GM10847 (cell line): ENCODE measurements around the gene PIK3C3.

Experiments used
- POLR2A ChIP-seq: IDR thresholded peaks from 2 replicates; pipeline ENCODE4 v1.6.1; 2011; ENCODE audit not compliant: insufficient read length; ENCODE audit errors: extremely low read depth

PIK3C3 gene

DNA sequence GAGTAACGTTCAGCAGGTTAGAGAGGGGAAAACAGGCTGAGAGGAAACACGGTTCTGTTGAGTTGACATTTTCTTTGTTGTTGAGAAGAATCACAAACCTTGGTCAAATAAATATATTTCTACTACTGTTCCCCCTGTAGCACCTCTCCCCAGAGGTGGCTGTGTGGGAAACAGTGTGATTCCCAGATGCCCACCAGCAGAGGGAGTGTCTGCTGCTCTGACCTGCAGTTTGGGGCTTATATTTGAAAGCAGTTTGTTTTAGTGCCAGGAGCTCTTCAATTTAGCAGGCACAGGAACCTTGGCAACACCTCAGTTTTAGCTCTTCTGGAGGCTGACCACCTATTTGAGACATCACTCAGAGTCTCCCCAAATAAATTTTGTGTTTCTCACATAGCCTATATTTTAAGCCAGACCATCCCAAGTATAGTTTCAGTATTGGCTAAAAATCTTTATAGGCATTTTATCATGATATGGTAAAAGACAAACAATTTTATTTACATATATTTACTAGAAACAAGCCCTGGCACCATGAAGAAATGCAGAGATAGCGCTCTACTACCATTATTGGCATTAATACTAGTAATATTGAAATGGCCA, 75.7 kb downstream of the PIK3C3 start:
- TF ChIP-seq POLR2A, result no peak

GRCh38 chr18:42032447-42032846, 77.4 kb downstream of the PIK3C3 start:
- TF ChIP-seq POLR2A, result no peak

DNA sequence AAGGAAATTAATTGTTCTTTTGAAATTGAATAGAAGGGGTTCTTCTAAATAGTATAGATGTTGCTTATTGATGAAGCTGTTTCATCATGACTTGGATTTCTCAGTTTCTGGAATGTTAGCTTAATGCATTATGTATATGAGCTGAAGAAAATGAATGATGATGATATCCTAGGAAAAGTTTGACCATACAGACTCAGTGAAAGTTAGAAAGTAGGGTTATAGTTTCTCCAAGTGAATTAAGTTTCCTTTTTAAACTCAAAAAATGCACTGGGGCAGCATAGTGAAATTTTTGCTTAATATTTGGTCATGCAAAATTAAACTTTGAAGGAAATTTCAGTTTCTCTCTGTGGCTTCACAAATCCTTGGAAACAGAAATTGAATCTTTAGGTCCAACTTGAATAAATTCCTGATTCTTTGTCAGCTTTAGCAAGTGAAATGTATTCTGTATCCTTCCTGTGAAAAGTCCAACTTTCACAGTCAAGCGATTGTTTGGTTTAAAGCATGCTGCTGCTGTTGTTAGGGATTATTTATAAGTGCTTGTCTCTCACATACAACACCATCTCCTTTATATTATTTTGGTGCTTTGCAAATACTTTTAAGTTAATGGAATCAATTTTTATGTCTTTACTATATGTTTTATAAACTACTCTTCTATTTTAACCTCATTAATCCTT, 78.2 kb downstream of the PIK3C3 start:
- TF ChIP-seq POLR2A, result no peak

DNA sequence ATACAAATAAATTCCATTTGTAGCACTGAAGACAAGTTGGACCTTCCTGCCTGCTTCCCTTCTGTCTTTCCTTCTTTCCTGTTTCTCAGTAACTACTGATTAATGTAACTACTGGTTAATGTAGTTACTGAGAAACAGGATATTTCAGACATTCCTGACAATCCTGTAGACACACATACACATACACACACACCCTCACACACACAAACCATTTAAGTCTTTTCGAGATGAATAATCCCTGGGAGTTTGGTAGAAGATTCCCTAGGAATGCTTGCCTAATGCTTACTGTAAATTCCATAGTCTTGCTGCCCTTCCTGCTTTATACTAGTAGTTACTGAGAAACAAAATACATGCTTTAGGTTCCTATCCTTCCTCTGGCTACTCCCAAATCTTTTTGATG, 83.9 kb downstream of the PIK3C3 start:
- TF ChIP-seq POLR2A, result no peak

- no peak for TF ChIP-seq POLR2A
These were observed 84.4 kb downstream of the PIK3C3 start for GRCh38 chr18:42039396-42039795.

GRCh38 chr18:42041793-42042192, 86.8 kb downstream of the PIK3C3 start:
- TF ChIP-seq POLR2A, result no peak

- TF ChIP-seq POLR2A, result no peak
These were observed 90.3 kb downstream of the PIK3C3 start for GRCh38 chr18:42045346-42045745.

- no peak for TF ChIP-seq POLR2A
These were observed 92.7 kb downstream of the PIK3C3 start for GRCh38 chr18:42047721-42048120.

DNA sequence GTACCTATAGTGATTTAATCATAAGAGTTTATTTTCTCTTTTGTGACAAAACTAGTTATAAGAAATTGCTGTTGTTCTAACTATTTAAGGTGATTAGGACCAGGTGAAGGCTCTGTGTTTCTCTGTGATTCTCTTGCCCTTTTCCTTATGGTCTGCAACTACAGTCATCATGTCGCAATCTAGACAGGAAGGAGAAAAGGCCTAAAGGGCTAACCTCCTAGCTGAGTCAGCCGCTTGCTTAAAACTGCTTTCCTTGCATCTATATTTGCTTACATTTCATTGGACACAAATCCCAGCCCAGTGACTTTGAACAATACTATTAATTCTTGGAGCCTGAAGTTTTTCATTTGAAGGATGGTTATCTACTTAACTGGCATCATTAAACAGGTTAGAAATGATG, 93.1 kb downstream of the PIK3C3 start:
- no peak for TF ChIP-seq POLR2A

DNA sequence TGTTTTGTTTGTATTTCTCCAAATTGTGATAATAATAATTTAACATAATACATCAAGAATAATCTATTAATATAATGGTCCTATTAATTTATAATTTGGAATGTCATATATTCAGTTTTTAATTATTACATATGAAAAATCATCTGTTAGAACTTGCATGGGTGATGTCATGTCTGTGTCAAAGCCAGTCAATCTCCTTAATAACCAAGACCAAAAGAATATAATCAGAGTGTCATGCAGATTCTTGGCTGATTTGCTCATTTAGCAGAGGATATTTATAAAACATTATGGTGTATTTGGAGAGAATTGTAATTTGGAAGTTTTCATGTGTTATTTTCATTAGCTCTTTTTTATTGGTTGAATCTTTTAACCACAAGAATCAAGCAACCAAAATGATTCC, 96.4 kb downstream of the PIK3C3 start:
- TF ChIP-seq POLR2A, result no peak

- TF ChIP-seq POLR2A, result no peak
These were observed 97.2 kb downstream of the PIK3C3 start for GRCh38 chr18:42052122-42052708.

GRCh38 chr18:42053188-42053781, 98.3 kb downstream of the PIK3C3 start:
- TF ChIP-seq POLR2A, result no peak

DNA sequence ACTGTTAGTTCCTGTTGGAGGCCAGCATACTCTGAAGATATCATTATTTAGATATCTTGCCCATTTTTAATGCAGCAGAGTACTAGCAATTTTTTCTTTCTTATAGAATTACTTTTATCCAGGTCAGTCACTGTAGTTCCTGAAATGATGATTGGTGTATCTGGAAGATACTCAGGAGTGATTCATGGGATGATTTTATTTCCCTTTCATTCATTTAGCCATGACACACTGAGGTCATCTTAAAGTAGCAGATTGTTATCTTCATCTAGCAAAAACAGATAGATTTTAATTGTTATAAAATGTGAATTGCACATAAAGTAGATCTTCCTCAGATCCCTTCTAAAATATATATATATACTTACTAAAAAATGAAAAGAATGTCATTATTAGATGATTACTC, 109.1 kb downstream of the PIK3C3 start:
- TF ChIP-seq POLR2A, result no peak

DNA sequence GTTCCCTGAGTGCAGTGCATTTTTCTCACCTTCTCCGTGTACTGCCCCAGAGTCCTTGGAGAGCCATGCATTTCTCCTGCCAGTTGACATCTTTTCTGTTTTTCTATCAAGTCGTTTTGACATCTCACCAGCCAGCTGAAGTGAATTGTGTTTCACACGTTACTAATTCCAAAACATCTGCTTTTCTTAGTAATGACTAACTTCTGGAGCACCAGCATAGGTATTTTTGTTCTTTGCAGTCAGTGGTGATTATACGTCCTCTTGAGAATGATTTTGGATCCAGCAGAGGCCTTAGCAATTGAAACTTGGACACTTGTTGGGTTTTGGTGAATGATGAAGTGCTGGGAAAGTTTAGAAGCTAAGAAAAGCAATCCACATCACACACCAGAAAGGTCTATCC, 112.5 kb downstream of the PIK3C3 start:
- no peak for TF ChIP-seq POLR2A

- TF ChIP-seq POLR2A, result no peak
These were observed 113.0 kb downstream of the PIK3C3 start for GRCh38 chr18:42068030-42068429.

- no peak for TF ChIP-seq POLR2A
These were observed 114.0 kb downstream of the PIK3C3 start for GRCh38 chr18:42069036-42069435.
